GM18520 (cell line): Measurements from ENCODE around the gene TMEM191C.
A peak's percentile ranks its signal among the peaks of the same experiment; 100 is the strongest.
"Not testable (repeated sequence)": the region's sequence is repeated elsewhere in the genome, so short reads cannot be mapped to it uniquely, and the experiment has no call there.

Experiments used
- ATAC-seq: cut with Tn5 transposase; IDR thresholded peaks from one replicate; pipeline ENCODE4 v1.9.1; 2021; ENCODE audit not compliant: unreplicated experiment

Gene TMEM191C

DNA sequence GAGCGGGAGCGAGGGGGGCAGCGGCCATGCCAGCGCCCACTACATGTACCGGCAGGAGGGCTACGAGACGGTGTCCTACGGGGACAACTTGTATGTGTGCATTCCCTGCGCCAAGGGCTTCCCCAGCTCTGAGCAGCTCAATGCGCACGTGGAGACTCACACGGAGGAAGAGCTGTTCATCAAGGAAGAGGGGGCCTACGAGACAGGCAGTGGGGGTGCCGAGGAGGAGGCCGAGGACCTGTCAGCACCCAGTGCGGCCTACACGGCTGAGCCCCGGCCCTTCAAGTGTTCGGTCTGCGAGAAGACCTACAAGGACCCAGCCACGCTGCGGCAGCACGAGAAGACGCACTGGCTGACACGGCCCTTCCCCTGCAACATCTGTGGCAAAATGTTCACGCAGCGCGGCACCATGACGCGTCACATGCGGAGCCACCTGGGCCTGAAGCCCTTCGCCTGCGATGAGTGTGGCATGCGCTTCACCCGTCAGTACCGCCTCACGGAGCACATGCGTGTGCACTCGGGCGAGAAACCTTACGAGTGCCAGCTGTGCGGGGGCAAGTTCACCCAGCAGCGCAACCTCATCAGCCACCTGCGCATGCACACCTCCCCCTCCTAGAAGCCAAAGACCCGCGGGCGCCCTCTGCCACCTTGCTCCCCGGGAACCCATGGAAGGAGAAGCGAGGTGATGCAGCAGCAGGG is 20.9 kb upstream of the TMEM191C start:
- ATAC-seq, result no peak

DNA sequence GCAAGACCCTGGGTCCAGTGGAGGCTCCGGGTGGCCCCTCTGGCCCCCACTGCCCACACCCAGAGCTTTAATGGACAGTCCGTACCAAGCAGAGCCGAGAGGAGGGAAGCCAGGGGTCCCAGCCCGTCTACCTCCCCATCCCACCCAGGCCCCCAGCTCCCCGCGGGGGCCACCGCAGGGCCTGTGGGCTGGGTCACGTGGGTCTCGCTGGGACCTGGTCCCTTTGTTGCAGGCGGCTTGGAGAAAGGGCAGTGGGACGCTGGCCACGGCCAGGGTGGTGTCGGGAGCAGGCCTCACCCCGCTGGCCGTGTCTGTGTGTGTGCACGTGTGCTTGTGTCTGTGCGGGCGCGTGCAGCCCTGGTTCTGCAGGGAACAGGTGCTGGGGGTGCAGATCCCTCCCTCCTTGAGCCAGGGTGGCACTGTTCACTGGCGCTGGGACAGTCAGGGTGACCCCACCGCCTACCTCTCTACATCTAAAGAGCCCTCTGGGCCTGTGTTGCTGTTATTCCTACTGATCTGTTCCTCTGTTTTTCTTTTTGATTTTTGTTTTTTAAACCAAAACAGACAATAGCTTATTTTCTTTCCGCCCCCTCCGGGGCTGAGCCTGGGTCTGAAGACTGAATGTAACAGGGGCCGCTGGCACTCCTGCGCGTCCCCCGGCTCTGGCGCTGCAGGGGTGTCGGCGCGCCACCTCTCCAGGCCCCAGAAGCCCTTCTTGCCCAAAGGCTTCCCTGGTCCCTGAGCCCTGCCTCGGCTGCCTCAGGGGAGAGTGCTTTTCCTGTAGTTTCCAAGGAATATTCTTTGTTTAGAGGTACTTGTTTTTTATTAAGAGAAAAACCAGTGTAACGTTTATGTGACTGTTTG is 20.1 kb upstream of the TMEM191C start:
- ATAC-seq, result no peak

DNA sequence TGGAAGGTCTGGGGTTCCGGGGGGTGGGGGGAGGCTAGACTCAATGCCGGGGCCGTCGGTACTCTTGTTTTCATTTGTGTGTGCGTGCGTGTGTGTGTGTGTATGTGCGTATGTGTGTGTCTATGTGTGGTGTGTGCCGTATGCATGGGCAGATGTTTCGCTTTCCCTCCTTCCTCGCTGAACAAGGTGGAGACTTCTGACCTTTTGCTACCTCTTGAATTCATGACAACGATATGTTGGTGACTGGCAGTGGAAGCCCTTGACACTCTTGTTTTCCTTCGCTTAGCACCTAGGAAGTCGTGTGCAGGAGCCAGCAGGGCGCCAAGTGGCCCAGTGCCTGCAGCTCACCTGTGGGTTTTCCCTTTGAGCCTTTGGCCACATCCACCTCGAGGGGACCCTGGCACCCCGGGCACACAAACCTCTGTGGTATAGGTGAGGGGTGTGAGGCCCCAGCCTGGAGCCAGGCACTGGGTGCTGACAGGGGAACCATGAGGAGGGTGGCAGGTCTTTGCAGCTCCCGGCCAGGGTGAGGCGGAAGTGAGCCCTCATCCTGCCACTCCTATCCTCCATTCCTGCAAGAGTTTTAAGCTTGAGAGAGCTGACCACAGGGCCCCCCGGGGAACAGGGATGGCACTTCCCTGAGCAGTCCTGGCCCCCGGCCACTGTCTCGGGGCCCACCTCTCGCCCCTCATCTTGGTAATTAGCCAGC is 19.3 kb upstream of the TMEM191C start:
- no peak for ATAC-seq

DNA sequence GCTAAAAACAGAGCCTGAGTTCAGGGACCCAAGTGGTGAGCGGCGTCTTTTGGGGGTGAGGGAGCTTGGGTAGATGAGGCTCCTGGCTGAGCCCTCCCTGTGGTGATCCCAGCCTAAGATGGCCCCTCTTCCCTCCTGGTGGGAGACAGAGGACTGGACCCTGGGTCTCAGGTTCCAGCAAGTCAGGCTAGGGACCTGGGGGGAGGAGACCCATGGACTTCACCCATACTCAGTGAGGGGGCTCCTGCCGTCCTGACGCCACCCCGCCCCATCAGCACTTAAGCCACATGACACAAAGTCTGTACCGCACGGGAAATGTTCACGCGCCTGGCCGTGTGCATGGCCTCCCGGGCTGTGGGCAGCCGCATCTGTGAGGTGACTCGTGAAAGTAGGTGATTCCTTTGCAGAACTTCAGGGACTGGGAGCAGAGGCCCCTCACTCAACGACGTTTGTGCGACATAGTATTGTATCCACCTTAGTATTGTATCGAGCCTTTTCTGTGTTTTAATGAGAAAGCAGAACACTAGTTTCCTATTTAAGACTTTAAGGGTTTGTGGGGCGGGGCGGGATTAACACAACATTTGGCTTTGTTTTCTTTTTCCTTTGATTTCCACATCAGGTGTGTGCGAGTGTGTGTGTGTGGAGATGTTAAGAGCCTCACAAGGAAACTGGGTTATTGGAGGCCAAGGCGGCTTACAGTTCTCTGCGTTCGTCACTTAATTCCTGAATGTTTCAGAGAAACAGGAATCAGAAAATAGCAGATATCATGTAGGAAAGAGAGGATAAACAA is 18.4 kb upstream of the TMEM191C start:
- no peak for ATAC-seq

DNA sequence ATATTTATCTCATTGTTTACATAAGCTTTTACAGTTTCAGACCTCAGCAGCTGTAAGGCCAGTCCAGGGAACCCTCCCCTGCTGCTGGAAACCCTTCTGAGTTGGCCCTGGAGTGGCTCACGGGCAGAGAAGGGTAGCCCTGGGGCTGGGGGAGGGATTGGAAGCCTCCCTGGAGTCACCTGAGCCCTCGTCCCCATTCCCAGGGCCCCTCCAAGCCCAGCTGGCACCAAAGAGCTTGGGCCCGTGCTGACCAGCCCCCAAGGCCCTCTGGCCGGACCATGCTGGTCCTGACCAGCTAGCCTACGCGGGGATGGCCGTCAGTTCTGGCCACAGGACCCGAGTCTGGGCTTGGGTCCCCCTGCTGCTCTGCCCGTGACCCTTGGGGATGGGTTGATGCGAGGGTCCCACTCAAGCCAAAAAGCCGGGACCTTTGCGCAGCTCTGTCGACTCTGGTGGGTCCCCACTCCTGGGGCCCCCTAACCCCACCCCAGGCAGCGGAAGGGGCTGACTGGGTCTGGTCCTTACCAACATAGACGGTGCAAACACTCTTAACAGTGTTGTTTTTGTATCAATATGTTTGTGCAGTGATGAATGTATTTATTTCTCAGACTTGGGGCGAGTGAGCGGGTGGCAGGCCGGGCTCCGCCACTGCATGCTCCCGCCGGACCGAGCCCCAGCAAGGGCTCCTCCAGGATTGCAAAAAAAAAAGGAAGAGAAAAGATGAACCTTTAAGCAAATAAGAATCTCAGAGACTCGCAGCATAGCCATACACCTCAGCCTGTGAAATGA is 17.5 kb upstream of the TMEM191C start:
- no peak for ATAC-seq

DNA sequence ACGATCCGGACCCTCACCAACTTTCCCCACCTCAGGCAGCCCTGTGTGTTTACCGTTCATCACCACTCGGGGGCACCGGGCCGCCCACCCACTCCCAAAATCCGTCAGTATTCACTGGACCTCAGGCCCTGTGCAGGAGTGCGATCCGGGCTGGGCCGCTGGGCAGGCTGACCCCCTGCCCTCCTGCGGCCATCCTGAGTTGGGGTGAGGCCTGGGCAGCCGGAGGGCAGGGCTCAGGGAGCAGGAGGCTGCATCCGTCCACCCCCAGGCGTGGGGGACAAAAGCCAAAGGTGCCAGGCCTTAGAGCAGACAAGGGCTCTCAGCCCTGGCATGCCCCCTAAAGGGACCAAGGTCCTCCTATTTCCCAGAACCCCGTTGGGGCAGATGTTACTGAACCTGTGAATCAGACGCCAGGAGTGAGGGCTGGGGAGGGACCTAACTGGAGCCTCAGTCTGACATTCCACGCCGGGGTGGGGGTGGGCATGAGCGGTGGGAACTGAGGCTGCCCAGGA is 16.8 kb upstream of the TMEM191C start:
- no peak for ATAC-seq

DNA sequence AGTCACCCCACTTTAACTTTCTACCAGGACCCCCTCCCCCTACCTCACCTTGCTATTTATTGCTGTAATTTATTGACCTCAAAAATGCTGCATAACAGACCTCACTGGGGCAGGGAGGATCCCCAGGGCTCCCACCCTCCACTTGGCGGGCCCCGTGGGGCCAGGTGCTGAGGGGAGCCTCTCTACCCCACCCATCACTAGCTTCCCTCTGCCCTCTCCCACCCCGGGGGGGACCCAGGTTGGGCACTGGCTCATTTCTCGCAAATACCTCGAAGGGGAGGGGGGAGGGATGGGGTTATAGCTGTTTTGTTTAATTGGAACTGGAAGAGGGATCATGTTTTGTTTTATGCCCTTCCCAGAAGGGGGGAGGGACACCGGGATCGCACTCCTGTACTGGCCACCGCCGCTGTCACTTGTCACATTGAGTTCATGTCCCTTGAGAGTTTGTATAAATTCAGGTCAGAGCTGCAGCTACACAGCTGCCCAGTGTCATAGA is 16.3 kb upstream of the TMEM191C start:
- ATAC-seq, result no peak

DNA sequence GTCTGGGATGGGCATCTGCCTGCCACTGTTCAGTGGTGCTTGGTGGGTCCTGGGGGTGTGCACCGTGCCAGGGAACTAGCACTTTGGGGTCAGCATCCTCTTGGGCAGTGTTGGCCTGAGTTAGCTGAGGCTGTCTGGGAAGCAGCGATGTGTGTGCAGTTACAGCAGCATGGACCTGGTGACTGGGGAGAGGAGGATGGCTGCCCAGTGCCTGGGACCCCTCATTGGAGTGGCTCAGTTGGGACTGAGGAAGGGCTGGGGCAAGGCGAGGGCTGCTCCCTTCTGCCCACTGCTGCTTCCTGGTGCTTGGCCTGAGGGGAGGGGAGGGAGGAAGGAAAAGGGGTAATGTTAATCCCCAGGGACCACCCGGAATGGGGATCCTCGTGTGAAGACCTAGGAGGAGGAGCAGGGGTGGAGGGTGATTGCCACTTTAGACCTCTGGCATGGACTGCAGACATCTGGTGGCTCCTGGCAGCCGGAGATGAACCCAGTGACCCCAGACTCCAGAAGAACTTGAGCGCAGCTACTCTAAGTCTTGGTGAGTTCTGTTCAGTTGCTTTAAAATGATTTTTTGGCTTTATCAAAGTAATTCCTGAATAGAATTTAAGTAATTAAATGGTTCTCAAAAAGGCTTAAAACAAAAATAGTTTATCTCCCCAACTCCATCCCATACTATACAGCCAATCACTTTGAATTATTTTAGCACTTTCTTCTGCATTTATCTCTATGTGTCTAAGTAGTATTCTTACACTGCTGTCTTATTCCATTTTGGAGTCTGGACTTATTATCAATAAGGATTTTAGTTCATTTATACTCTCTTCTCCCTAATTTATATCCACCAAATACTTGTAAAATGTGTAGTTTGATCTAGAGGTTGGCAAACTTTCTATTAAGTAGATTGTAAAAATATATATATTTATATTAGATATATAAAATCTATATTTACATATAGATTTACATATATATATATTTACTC is 15.4 kb upstream of the TMEM191C start:
- no peak for ATAC-seq

DNA sequence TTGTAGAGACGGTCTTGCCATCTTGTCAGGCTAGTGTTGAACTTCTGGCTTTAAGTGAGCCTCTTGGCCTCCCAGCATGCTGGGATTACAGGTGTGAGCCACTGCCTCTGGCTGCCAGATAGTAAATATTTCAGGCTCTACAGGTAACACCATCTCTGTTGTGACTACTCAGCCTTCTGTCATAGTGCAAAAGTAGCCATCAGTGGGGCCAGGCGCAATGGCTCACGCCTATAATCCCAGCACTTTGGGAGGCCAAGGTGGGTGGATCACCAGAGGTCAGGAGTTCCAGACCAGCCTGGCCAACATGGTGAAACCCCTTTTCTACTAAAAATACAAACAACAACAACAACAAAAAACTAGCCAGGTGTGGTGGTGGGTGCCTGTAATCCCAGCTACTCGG is 14.5 kb upstream of the TMEM191C start:
- ATAC-seq, result not testable (repeated sequence)

DNA sequence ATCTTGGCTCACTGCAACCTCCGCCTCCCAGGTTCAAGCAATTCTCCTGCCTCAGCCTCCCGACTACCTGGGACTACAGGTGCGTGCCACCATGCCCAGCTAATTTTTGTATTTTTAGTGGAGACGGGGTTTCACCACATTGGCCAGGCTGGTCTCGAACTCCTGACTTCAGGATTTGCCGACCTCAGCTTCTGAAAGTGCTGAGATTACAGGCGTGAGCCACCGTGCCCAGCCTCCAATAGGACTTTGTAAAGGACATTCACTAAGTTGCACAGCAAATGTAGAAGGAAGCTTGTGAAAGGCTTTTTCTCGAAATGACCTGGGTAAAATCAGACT is 12.2 kb upstream of the TMEM191C start:
- not testable (repeated sequence) for ATAC-seq

DNA sequence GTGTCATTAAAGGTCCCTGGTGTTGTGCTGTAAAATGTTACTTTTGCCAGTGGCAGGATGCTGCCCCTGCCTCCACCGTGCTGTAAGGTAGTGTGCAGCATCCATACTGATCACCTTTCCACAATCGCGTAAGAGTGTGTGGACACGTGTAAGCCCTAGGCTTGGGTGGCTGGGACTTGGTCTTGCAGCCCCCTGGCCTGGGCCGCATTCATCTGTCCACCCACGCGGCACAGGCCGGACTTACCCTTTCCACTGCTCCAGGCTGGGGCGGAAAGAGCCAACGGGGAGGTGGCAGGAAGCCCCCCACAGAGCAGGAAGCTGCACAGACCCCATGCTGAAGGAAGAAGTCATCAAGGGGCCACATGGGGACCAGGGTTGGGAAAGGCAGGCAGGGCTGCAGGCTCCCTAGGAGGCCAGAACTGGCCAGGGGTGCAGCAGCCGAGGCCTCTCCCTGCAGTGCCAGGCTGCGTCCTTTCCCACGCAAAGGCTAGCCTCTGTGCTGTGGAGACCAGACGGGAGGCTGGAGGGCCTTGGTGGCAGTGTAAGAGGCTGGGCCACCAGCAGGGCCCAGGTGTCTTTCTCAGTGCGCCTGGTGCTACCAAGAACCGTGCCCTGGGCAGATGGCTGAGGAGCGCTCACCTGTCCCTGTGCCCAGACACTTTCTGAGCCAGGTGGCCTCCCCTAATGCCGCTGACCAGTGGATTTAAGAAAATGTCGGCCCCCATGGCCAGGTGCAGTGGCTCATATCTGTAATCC is 11.7 kb upstream of the TMEM191C start:
- ATAC-seq, result no peak

DNA sequence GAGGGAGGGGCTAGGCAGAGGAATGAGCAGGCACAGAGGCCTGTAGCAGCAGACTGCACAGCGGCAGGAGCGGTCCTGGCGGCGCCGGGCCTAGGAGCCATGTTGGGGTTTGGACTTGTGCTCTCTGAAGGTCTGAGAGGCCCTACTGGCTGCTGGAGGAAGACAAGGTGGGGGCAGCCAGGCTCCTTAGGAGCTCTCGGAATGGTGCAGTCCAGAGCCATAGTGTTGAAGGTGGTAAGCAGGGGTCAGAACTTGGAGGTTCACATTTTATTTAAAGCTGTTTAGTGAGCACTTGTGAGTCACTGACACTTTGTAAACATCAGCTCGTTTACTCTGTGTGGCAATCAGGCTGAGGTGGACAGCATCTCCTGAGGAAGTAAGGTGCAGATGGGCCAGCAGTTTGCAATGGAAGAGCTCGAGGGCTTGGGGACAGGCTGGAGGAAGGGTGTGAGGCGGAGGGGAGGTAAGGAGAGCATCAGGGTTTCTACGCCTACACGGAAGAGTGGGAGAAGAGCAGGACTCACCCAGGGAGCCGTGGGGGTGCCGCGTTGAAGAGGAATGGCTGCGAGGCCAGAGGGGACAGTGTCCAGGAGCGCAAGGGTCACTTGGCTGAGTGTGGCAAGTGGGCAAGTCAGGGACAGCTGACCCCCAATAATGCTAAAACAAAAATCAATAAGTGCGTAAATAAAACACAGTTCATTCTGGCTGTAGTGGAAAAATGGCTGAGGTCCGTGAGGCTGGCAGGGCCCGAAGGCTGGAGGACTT is 10.0 kb upstream of the TMEM191C start:
- ATAC-seq, result no peak

DNA sequence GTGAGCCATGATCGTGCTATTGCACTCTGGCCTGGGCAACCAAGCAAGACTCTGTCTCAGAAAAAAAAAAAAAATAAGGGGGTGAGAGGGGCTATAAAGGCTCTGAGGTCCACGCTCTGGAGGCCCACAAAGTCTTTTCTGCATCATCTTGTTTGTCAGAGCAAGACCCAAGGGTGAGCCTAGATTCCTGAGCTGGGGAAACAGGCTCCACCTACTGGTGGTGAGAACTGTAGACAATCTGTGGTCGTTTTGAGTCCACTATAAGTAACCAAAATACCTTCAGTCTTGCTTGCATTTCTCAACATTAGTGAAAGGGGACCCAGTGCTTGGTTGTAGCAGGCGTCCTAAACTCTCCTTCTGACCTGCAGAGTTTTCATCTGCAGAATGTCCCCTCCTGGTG is 4.5 kb upstream of the TMEM191C start:
- not testable (repeated sequence) for ATAC-seq

DNA sequence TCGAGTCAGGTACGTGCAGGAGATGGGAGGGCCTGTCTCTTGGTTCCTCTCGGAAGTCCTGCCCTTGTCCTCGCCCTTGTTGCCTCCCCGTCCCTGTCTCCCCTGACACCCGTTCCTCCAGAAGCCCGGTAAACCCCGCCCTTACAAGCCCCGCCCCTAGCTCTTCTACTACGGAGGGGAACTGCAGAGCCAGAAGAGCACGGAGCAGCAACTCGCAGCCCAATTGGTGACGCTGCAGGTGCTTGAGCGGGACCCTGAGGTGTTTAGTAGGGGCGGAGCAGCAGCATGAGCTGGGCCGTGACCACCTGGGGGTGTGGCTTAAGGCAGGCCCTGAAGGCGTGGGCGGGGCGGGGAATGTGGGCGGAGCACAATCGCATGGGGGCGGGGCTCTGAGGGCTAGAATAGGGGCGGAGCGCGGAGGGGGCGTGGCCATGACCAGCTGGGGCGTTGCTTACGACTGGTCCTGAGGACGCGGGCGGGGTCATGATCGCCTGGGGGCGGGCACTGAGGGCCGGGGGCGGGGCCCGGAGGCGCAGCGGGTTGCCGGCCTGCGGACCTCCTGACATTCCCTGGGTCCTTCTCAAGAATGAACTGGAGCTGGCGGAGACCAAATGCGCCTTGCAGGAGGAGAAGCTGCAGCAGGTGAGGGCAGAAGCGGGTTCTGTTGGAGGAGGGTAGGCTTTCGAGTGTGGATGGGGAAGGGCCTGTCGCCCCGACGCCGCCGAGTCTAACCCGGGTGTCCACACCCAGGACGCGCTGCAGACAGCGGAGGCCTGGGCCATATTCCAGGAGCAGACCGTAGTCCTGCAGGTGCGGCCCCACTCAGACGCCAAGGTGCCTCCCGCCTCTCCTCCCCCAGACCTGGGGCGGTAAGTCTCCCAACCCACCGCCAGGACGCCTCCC is 1.3 kb downstream of the TMEM191C start:
- ATAC-seq, result peak; percentile 77

DNA sequence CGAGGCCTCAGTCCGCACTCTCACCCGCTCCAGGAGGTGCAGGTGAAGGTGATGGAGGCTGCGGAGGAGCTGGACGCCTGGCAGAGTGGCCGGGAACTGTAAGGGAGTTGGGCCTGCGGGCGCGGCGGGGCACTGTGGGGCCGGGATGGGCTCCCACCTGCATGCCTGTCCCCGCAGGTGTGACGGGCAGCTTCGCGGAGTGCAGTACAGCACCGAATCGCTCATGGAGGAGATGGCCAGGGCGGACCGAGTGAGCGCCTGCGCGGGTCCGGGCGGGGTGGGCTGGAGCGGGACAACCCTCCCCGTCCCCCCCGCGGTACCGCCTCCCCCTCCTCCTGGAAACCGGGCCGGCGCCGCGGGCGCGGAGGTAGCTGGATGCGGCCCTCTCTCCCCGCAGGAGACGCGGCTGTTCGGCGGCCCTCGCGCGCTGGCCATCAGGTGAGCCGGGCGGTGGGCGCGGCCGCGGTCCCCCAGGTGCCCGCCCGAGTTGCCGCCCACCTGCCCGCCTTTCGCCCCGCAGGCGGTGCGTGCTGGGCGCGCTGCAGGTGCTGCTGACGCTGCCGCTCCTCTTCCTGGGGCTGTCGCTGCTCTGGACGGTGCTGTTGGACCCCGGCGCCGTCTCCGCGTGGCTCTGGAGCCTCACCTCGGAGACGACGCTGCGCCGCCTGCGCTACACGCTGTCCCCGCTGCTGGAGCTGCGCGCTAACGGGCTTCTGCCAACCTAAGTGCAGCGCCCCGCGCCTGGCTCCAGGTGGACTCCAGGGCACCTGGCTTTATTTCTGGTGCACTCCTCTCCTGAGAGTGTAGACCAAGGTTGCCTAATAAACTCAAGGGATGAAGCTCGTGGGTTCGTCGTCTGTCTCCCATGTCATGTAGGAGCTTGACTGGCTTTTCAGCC is 2.2 kb downstream of the TMEM191C start:
- ATAC-seq, result not testable (repeated sequence)
